AG08395 (cell line): Measurements from ENCODE around the gene SEMA4F.

Experiments
- DNase-seq: peaks from one replicate; pipeline ENCODE4 v3.0.0; 2012; ENCODE audit warnings: mixed read lengths, low spot score

The SEMA4F gene

GRCh38 chr2:74659462-74659861 lies 5.4 kb downstream of the SEMA4F start:
- DNase-seq = no peak

- no peak for DNase-seq
These were observed 14.0 kb downstream of the SEMA4F start for GRCh38 chr2:74668087-74668486.

- DNase-seq = no peak
These were observed 16.2 kb downstream of the SEMA4F start for GRCh38 chr2:74670263-74670662.

- DNase-seq = peak; percentile 65
These were observed 17.4 kb downstream of the SEMA4F start for GRCh38 chr2:74671479-74671878.

- DNase-seq = no peak
These were observed 19.9 kb downstream of the SEMA4F start for GRCh38 chr2:74673826-74674528.

- DNase-seq = no peak
These were observed 21.0 kb downstream of the SEMA4F start for GRCh38 chr2:74675090-74675489.

GRCh38 chr2:74676331-74676730 lies 22.3 kb downstream of the SEMA4F start:
- DNase-seq = no peak

- no peak for DNase-seq
These were observed 25.6 kb downstream of the SEMA4F start for GRCh38 chr2:74679615-74680014.

- DNase-seq = no peak
These were observed 28.5 kb downstream of the SEMA4F start for GRCh38 chr2:74682501-74682900.

GRCh38 chr2:74685408-74685807 lies 31.4 kb downstream of the SEMA4F start:
- DNase-seq = no peak

GRCh38 chr2:74688881-74689280 lies 34.8 kb downstream of the SEMA4F start:
- DNase-seq = no peak

GRCh38 chr2:74689671-74690070 lies 35.6 kb downstream of the SEMA4F start:
- no peak for DNase-seq

- DNase-seq = peak; percentile 85
These were observed 36.5 kb downstream of the SEMA4F start for GRCh38 chr2:74690571-74690970.

GRCh38 chr2:74691929-74692328 lies 37.9 kb downstream of the SEMA4F start:
- no peak for DNase-seq

- DNase-seq = no peak
These were observed 39.2 kb downstream of the SEMA4F start for GRCh38 chr2:74693213-74693612.

GRCh38 chr2:74693668-74694067 lies 39.6 kb downstream of the SEMA4F start:
- DNase-seq = no peak

GRCh38 chr2:74694281-74694680 lies 40.2 kb downstream of the SEMA4F start:
- no peak for DNase-seq

GRCh38 chr2:74695663-74696062 lies 41.6 kb downstream of the SEMA4F start:
- no peak for DNase-seq

- DNase-seq = no peak
These were observed 42.8 kb downstream of the SEMA4F start for GRCh38 chr2:74696829-74697228.

- no peak for DNase-seq
These were observed 46.8 kb downstream of the SEMA4F start for GRCh38 chr2:74700643-74701372.

- no peak for DNase-seq
These were observed 48.1 kb downstream of the SEMA4F start for GRCh38 chr2:74702001-74702715.

GRCh38 chr2:74703373-74703772 lies 49.3 kb downstream of the SEMA4F start:
- DNase-seq = no peak

GRCh38 chr2:74704216-74704615 lies 50.2 kb downstream of the SEMA4F start:
- DNase-seq = no peak
